Stimulated activated naive CD8-positive, alpha-beta T cell treated with anti-CD3 and anti-CD28 coated beads, Interleukin-15, Interleukin-2, amounts not matched to agents 100 U/mL and 50 U/mL, for 24 hours (primary cell): ENCODE results near the gene ACLY.
"Not testable (repeated sequence)": the region's sequence is repeated elsewhere in the genome, so short reads cannot be mapped to it uniquely, and the experiment has no call there.

Experiments
- ATAC-seq: fragments of 150-1000 bp; cut with Tn5 transposase; one replicate; pipeline ENCODE4 v1.10.0; 2021
- DNase-seq: peaks from one replicate; pipeline ENCODE4 v3.0.0; 2021

The ACLY gene

DNA sequence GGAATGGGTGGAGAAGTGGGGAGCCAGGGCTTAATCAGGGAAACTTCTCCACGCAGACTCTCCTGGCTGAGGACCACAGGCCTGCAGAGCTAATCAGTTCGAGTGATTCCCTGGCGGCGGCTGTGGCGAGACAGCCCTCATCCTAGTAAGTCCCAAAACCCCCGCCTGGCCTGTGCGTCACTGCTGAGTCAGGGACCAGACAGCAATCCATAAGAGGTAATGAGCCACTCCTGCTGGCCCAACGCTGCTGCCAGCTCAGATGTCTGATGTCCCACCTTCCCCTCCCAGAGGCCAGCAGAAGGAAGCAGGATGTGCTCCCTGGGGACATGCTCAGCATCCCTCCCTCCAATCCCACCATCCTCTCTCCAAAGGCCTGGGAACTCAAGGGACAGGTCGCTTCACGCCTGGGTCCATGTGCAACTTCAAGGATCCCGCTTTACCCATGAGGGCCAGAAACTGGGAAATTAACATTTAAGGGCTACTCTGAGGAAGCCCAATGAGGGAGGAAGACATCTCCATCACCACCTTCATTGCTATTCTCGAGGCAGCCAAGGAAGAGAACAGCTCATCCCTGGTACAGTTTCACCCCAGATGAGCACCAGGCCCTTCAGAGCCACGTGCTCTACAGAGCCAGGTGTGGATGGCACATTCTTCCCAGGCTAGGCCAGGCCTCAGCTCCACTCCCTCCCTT is 7.9 kb downstream of the ACLY start:
- DNase-seq = no peak

DNA sequence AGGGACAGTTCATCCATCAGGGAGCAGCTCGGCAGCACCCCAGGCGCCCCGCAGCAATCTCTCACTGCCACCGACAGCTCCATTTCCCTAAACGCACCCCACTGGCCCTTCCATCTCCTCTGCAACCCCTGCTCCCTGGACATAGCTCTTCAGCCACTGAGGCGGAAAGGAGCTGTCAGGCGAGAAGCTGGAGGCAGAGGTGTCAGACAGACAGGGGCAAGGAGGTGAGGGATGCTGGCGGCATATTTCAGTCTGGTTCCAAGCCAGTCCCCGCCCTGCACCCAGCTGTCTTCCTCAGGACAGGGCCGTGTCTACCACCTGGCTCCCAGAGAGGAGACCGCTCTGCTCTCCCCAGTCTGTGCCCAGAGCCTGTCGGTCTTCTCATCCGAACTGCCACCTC is 9.7 kb downstream of the ACLY start:
- ATAC-seq = no peak
- no peak for DNase-seq

More for the DNA sequence above, 7.9 kb downstream of the ACLY start:
- no peak for ATAC-seq

- DNase-seq (no peak), ATAC-seq (no peak)
Measured at GRCh38 chr17:41907633-41908539, 10.9 kb downstream of the ACLY start.

DNA sequence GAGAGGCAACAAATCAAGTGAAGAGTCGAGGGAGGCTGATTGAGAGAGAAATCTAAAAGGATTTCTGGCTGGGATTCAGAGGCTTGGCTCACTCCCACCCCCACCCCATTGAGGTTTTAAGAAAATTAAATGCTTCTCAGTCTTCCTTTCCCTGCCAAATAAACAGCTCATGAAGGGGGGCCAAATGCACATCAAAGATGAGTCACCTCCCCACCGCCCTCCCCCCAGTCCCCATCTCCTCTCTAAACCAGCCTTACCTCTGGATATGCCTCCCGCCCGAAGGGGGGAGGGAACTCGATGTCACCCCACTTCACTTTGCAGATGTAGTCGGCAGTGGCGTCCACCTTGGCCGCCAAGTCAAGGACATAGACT is 11.6 kb downstream of the ACLY start:
- no peak for ATAC-seq
- no peak for DNase-seq

DNA sequence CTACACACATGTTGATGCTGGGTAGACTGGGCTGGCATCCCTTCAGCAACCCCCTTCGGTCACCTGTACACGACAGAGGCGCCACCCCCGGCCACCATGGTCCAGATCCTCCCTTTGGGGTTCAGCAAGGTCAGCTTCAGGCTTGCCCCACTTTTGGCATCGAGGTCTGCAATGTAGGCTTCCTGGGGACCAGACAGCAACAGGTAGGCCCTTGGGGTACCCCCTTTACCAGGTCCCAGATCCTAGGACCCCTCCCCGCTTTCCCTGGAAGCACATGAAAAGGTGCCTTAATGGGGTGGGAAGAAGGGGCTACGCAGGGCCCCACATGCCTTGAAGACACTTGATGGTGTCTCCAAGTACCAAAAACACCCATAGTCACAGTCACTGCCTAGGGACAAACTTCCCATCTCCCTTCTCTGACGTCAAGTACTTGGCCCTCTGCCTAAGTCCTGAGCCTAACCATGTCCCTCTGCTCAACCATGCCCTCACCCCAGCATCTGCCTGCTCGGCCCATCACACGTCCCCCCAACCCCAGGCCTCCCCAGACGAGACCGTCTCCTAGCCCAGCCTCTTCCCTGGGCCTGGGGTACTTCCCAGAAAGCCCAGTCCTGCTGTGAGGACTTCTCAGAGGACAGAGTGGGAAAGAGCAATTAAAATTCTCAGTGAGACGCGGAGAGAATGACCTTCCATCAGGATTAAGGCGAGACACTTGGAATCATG is 12.1 kb downstream of the ACLY start:
- no peak for ATAC-seq
- DNase-seq = no peak

- no peak for DNase-seq
- no peak for ATAC-seq
Measured at GRCh38 chr17:41905172-41905571, 13.6 kb downstream of the ACLY start.

DNA sequence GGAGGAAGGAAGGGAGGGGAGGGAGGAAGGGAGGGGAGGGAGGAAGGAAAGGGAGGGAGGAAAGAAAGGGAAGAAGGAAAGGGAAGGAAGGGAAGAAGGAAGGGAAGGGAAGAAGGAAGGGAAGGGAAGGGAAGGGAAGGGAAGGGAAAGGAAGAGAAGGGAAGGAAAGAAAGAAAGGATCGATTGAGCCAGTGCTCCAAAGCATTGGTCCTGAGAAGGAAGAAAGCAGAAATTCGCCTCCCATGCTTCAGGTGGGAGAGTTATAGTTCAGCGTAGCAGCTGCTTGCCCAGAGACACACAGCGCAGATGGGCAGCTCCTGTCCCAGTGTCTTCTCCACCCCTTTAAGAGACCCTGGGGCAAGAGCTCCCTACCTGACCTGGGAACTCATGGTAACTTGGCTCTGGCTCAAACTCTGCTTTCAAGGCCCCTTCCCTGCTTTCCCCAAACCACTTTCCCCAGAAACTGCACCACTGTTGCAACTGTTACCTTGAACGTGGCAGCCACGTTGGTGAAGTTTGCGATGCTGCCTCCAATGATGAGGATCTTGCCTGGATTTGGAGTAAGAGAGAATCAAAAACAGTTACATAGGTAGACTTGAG is 14.4 kb downstream of the ACLY start:
- ATAC-seq (no peak), DNase-seq (no peak)

- DNase-seq = no peak
- no peak for ATAC-seq
Measured at GRCh38 chr17:41901646-41902045, 17.1 kb downstream of the ACLY start.

- ATAC-seq (peak; percentile 30), DNase-seq (no peak)
Measured at GRCh38 chr17:41896726-41897125, 22.0 kb downstream of the ACLY start.

GRCh38 chr17:41895617-41896016 is 23.1 kb downstream of the ACLY start:
- DNase-seq = no peak
- no peak for ATAC-seq

DNA sequence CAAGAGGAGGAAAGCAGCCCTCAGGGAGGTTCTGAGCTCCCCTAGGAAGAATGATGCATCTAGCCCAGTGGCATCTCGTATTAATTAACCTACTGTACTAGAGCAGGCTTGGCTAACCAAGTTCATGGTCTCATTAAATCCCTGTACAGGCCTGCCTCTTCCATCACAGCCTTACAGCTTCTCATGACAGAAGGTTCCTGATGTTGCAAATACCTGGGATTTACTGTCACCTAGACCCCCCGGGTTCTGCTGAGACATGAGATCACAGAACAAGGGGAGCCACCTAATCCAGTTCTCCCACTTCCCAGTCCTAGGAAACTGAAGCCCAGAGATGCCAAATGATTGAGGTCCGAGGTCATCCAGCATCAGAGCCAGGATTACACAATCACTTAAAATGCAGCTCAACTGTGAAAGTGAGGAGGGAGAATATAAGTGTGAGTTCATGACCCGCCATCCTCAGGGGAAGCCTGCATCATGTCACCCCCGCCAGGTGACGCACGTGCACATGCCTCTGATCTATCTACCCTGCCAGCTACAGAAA is 23.9 kb downstream of the ACLY start:
- ATAC-seq (no peak), DNase-seq (no peak)

DNA sequence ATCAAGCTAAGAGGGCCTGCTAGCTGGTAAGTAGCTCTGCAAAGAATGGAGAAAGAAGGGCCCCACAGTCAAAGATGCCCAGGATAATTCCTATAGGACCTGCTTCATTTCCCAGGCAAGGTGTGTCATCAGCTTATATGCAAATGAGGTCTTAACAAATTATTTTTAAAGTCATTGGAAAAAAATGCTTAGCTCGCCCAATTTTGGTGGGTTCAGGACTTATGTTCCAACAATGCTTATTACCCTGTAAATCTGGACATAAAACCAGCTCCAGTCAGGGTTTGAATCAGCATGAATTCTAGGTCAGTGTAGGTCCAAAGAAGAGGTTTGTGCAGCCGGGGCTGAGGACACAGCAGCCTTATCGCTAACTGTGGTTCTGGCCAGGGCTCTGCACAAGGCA is 25.4 kb downstream of the ACLY start:
- DNase-seq (no peak), ATAC-seq (no peak)

GRCh38 chr17:41892021-41892376 is 26.8 kb downstream of the ACLY start:
- DNase-seq (no peak), ATAC-seq (no peak)

DNA sequence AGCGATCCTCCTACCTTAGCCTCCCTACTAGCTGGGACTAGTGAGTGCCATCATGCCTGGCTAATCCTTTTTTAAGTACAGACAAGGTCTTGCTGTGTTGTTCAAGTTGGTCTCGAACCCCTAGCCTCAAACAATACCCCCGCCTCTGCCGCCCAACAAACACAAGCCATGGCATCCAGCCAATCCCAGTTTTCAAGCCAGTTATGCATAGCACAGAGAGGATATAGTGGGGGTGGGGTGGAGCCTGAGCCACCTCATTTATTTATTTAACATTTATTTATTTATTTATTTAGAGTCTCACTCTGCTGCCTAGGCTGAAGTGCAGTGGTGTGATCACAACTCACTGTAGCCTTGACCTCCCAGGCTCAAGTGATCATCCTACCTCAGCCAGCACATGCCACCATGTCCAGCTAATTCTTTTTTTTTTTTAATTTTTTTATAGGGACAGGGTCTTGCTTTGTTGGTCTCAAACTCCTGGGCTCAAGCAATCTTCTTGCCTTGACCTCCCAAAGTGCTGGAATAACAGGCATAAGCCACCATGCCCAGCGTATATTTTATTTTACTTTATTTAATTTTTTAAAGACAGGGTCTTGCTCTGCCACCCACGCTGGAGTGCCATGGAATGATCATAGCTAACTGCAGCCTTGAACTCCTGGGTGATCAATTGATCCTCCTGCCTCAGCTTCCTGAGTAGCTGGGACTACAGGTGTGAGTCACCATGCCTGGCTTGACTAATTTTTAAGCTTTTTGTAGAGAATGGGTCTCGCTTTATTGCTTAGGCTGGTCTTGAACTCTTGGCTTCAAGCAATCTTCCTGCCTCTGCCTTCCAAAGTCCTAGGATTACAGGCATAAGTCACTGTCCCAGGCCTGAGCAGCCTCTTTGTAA is 27.4 kb downstream of the ACLY start:
- ATAC-seq = no peak
- DNase-seq = no peak

DNA sequence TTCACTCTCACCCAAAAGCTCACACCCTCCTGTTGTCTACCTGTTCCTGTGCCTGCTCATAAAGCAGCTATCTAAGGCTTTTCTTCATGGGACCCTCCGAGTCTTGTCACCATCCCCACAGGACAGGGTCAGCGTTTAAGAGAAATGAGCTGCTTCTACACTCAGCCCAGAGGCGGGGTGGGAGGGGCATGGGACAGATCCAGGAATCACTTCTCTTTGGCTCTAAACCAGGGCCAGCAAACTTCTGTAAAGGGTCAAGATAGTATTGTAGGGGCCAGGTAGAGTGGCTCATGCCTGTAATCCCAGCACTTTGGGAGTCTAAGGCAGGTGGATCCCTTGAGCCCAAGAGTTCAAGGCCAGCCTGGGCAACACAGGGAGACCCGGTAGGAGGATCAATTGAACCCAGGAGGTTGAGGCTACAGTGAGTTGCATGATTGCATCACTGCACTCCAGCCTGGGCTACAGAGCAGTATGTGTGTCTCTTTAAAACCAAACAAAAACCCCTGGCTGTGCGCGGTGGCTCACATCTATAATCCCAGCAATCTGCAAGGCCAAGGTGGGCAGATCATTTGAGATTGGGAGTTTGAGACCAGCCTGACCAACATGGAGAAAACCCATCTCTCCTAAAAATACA is 30.3 kb downstream of the ACLY start:
- DNase-seq (no peak), ATAC-seq (no peak)

GRCh38 chr17:41885733-41886132 is 33.0 kb downstream of the ACLY start:
- DNase-seq (no peak), ATAC-seq (no peak)

DNA sequence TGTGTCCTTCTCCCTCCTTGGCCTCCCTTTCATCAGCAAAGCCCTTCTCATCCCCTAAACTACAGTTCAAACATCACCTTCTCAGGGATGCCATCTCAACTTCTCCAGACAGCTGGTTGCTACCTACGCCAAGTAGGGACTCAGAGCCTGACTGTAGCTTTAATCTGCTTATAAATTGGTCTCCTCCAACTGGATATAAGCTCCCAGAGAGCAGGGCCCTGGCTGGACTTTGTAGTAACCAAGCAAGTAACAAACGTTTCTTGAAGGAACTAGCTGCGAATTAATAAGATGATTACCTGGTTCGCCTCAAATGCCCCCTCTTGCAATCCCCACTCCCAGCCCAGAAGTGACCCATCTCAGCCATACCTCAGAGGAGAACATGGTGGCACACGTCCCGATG is 36.0 kb downstream of the ACLY start:
- ATAC-seq = no peak
- no peak for DNase-seq

DNA sequence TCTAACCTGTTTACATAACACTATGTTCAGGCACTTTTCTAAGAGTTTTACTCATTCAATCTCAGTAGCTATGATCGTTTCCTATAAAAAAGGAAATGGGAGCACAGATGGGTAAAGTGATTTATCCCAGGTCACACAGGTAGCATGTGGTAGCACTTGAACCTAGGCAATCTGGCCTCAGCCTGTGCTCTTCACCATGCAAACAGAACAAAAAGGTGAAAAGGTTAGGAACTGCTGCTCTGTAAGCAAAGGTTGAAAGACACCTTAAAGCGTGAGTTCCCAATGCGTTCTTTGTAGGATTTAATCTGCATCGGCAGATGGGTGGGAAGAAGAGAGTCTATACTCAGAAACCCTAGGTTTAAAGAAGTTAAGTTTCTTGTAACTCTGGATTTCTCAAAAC is 38.6 kb downstream of the ACLY start:
- DNase-seq (no peak), ATAC-seq (no peak)

- not testable (repeated sequence) for ATAC-seq
Measured at GRCh38 chr17:41874293-41874670, 44.5 kb downstream of the ACLY start.

DNA sequence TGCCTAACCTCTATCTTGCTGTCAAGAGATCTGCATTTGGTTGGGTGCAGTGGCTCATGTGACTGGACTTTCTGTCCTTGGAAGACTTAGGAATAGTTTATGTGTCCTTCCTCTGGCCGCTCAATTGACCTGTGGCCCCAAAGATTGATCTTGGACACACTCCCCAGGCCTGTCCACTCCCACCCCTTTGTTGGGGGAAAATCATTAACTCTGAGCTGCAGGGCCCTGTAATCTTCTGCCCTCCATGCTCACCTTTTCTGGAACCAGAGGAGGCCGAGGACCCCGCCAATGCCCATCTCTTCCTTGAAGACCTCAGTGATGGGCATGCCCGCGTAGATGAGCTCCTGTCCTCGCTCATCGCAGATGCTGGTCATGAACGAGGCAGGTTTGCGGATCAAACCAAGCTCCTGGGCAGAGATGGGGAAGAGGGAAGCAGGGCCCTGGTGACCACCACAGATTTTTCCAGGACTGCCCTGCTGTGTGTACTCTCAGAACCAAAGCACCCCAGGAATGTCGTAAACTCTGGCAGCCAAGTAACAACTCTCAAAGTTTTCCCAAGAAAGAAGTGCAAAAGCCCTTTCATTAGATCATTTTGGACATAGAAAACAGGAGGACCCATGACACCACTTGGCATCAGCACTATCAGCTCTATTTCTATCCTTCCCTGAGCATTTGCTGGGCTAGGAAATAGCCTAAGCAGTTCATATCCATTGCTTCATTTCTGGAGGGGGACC is 45.0 kb downstream of the ACLY start:
- ATAC-seq (no peak), DNase-seq (no peak)

More at GRCh38 chr17:41874293-41874670, 44.5 kb downstream of the ACLY start:
- not testable (repeated sequence) for DNase-seq
